ENCODE data around the gene NEUROD2.

The NEUROD2 gene

DNA sequence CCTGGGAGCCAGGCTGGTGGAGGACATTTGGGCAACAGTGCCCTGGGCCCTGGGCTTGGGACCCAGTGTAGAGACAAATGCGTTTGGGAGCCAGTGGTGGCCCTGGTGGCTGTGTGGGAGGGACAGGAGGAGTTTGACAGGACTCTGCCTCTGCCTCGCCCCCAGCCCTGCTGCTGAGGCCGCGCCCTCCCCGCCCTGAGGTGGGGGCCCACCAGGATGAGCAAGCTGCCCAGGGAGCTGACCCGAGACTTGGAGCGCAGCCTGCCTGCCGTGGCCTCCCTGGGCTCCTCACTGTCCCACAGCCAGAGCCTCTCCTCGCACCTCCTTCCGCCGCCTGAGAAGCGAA lies 45.6 kb upstream of the NEUROD2 start (continued):
- TF ChIP-seq BCL11B (tag by site-specific recombination; IDR thresholded peaks at IDR 0.05; ENCODE audit: low read depth) (no peak), ZNF624 (tag by site-specific recombination; IDR thresholded peaks at IDR 0.05) (no peak), ZNF138 (tag by site-specific recombination; IDR thresholded peaks at IDR 0.05; ENCODE audit: borderline replicate concordance) (no peak), KLF1 (tag by site-specific recombination; IDR thresholded peaks at IDR 0.05) (peak; percentile 87), ZNF302 (tag by site-specific recombination; IDR thresholded peaks at IDR 0.05; ENCODE audit: low read depth) (no peak), ZFHX2 (tag by site-specific recombination; conservative IDR thresholded peaks at IDR 0.05) (peak; percentile 7; the same call in 1 of the 2 replicates), ZNF311 (tag by site-specific recombination; IDR thresholded peaks at IDR 0.05; ENCODE audit: borderline replicate concordance) (no peak), ZNF473 (tag by site-specific recombination; IDR thresholded peaks at IDR 0.05) (no peak), ZNF610 (tag by site-specific recombination; IDR thresholded peaks at IDR 0.05; ENCODE audit: borderline replicate concordance) (no peak), ZNF664 (tag by site-specific recombination; IDR thresholded peaks at IDR 0.05) (no peak), ZNF560 (tag by site-specific recombination; IDR thresholded peaks at IDR 0.05; ENCODE audit: borderline replicate concordance) (no peak), ZNF792 (tag by site-specific recombination; IDR thresholded peaks at IDR 0.05) (no peak), ZSCAN23 (tag by site-specific recombination; IDR thresholded peaks at IDR 0.05) (no peak), SCRT2 (tag by site-specific recombination; IDR thresholded peaks at IDR 0.05) (no peak), ZNF549 (tag by site-specific recombination; IDR thresholded peaks at IDR 0.05) (no peak), ZNF433 (tag by site-specific recombination; IDR thresholded peaks at IDR 0.05; ENCODE audit: low read depth) (no peak), ZNF155 (tag by site-specific recombination; IDR thresholded peaks at IDR 0.05) (no peak), ZNF266 (tag by site-specific recombination; IDR thresholded peaks at IDR 0.05; ENCODE audit: low read depth) (no peak)
- TF ChIP-seq, protein P1, sequence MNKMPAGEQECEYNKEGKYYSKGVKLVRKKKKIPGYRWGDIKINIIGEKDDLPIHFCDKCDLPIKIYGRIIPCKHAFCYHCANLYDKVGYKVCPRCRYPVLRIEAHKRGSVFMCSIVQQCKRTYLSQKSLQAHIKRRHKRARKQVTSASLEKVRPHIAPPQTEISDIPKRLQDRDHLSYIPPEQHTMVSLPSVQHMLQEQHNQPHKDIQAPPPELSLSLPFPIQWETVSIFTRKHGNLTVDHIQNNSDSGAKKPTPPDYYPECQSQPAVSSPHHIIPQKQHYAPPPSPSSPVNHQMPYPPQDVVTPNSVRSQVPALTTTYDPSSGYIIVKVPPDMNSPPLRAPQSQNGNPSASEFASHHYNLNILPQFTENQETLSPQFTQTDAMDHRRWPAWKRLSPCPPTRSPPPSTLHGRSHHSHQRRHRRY (tag by site-specific recombination; IDR thresholded peaks at IDR 0.05), result no peak
- TF ChIP-seq, protein P2, sequence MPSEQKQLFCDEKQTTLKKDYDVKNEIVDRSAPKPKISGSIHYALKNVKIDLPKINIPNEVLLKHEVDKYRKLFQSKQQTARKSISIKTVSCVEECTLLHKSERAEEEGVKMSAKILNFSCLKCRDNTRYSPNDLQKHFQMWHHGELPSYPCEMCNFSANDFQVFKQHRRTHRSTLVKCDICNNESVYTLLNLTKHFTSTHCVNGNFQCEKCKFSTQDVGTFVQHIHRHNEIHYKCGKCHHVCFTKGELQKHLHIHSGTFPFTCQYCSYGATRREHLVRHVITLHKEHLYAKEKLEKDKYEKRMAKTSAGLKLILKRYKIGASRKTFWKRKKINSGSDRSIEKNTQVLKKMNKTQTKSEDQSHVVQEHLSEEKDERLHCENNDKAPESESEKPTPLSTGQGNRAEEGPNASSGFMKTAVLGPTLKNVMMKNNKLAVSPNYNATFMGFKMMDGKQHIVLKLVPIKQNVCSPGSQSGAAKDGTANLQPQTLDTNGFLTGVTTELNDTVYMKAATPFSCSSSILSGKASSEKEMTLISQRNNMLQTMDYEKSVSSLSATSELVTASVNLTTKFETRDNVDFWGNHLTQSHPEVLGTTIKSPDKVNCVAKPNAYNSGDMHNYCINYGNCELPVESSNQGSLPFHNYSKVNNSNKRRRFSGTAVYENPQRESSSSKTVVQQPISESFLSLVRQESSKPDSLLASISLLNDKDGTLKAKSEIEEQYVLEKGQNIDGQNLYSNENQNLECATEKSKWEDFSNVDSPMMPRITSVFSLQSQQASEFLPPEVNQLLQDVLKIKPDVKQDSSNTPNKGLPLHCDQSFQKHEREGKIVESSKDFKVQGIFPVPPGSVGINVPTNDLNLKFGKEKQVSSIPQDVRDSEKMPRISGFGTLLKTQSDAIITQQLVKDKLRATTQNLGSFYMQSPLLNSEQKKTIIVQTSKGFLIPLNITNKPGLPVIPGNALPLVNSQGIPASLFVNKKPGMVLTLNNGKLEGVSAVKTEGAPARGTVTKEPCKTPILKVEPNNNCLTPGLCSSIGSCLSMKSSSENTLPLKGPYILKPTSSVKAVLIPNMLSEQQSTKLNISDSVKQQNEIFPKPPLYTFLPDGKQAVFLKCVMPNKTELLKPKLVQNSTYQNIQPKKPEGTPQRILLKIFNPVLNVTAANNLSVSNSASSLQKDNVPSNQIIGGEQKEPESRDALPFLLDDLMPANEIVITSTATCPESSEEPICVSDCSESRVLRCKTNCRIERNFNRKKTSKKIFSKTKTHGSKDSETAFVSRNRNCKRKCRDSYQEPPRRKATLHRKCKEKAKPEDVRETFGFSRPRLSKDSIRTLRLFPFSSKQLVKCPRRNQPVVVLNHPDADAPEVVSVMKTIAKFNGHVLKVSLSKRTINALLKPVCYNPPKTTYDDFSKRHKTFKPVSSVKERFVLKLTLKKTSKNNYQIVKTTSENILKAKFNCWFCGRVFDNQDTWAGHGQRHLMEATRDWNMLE (tag by site-specific recombination; conservative IDR thresholded peaks at IDR 0.05; ENCODE audit: low read depth), result no peak
- TF ChIP-seq, protein P3, sequence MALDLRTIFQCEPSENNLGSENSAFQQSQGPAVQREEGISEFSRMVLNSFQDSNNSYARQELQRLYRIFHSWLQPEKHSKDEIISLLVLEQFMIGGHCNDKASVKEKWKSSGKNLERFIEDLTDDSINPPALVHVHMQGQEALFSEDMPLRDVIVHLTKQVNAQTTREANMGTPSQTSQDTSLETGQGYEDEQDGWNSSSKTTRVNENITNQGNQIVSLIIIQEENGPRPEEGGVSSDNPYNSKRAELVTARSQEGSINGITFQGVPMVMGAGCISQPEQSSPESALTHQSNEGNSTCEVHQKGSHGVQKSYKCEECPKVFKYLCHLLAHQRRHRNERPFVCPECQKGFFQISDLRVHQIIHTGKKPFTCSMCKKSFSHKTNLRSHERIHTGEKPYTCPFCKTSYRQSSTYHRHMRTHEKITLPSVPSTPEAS (tag by site-specific recombination; IDR thresholded peaks at IDR 0.05), result no peak
- TF ChIP-seq, protein P4, sequence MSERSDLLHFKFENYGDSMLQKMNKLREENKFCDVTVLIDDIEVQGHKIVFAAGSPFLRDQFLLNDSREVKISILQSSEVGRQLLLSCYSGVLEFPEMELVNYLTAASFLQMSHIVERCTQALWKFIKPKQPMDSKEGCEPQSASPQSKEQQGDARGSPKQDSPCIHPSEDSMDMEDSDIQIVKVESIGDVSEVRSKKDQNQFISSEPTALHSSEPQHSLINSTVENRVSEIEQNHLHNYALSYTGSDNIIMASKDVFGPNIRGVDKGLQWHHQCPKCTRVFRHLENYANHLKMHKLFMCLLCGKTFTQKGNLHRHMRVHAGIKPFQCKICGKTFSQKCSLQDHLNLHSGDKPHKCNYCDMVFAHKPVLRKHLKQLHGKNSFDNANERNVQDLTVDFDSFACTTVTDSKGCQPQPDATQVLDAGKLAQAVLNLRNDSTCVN (tag by site-specific recombination; optimal IDR thresholded peaks at IDR 0.05), result no peak
- TF ChIP-seq, protein P5, sequence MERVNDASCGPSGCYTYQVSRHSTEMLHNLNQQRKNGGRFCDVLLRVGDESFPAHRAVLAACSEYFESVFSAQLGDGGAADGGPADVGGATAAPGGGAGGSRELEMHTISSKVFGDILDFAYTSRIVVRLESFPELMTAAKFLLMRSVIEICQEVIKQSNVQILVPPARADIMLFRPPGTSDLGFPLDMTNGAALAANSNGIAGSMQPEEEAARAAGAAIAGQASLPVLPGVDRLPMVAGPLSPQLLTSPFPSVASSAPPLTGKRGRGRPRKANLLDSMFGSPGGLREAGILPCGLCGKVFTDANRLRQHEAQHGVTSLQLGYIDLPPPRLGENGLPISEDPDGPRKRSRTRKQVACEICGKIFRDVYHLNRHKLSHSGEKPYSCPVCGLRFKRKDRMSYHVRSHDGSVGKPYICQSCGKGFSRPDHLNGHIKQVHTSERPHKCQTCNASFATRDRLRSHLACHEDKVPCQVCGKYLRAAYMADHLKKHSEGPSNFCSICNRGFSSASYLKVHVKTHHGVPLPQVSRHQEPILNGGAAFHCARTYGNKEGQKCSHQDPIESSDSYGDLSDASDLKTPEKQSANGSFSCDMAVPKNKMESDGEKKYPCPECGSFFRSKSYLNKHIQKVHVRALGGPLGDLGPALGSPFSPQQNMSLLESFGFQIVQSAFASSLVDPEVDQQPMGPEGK (tag by site-specific recombination; IDR thresholded peaks at IDR 0.05), result 0 out of 2 replicates have a peak, but pooled peaks have one; percentile 14
- TF ChIP-seq, protein P6, sequence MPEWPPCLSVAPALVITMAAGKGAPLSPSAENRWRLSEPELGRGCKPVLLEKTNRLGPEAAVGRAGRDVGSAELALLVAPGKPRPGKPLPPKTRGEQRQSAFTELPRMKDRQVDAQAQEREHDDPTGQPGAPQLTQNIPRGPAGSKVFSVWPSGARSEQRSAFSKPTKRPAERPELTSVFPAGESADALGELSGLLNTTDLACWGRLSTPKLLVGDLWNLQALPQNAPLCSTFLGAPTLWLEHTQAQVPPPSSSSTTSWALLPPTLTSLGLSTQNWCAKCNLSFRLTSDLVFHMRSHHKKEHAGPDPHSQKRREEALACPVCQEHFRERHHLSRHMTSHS (tag by site-specific recombination; IDR thresholded peaks at IDR 0.05), result no peak

All from HEK293 (cell line).